Cerebellar nuclear complex (tissue), 1 donor: ENCODE measurements around the gene FGD4.

Experiments
- DNase-seq, 2 experiments: peaks; one replicate each; lab custom pipeline; 2025; lab: John Stamatoyannopoulos, UW

The FGD4 gene

GRCh38 chr12:32455607-32456071, 56.3 kb downstream of the FGD4 start:
- DNase-seq, result no peak

DNA sequence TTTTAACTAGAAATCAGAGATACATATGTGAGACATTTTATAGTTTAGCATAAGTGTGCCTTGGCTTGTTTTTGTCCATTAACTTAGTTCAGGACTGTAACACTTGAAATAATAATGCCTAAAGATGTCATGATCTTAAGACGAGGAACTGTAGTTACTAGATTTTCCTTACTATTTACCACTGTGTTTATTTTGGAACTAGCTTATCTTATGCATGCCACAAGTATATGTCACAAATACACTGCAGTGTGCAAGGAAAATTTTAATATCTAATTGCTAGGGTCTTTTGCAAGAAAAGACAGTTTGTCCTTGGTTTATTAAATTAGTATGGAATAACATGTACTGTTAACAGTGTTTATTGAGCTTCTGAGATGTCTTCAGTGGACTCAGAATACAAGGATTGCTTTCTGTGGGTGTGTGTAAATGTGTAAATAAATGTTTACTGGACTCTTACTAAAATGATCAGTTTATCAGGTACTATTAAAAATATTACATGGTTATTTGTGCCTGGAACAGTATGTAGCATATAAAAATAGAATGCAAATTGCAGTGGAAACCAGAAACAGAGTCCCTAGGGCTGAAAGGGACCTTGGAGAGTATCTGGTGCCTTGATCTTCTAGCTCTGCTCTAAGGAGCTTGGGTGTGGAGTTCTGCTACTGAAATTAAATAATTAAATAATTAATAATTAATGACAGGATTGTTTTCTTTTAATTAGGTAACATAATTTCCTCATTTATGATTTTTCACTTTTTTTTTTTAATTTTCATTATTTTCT, 58.1 kb downstream of the FGD4 start:
- DNase-seq, result no peak

GRCh38 chr12:32460638-32461037, 61.3 kb downstream of the FGD4 start:
- no peak for DNase-seq

DNA sequence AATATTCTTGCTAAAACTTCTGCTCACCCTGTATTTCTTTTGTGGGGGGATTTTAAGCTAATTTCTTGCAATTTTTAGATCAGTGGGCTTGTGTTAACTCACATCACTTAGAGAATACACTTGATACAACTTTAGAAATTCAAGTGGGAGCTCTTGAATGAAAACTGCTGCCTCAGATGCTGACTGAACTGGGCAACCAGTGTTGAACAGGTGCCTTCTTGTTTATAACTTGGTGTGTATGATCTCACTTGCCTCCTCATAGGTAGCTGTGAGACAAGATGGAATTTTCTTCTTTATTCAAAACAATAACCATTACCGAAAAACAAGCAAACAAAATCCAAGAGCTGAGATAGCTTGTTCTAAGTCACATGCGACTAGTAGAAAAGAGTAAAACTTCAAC, 63.5 kb downstream of the FGD4 start:
- no peak for DNase-seq

DNA sequence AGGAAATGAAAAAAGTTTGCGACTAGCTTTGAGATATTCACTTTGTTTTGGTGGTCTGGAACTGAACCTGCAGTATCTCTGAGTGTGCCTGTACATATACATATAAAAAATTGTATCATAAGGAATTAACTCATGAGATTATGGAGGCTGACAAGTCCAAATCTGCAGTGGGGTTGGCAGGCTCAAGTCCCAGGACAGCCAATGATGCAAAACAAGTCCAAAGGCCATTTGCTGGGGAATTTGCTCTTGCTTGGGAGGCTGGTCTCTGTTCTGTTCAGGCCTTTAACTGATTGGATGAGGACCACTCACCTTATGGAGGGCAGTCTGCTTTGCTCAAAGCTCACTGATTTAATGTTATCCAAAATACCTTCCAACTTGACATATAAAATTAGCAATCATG, 66.8 kb downstream of the FGD4 start:
- DNase-seq, result no peak

GRCh38 chr12:32466986-32467711, 67.8 kb downstream of the FGD4 start:
- DNase-seq, result no peak

GRCh38 chr12:32467959-32468863, 68.9 kb downstream of the FGD4 start:
- no peak for DNase-seq

DNA sequence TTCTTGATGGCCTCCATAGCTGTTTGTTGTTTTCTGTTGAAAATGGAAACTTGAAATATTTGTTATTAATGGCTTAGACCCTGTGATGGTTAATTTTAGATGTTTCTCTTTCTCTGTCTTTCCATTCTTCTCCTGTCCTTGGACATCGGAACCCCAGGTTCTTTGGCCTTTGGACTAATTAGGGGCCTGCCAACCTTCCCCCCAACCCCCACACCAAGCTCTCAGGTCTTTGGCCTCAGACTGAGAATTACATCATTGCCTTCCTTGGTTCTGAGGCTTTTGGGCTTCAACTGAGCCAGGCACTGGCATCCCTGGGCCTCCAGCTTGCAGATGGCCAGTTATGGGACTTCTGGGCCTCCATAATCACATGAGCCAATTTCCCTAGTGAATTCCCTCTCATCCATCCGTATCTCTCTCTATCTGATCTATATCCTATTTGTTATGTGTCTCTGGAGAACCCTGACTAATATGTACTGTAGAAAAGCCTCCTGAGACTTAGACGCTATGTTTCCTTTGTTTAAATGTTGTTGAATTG, 71.6 kb downstream of the FGD4 start:
- DNase-seq, result no peak

DNA sequence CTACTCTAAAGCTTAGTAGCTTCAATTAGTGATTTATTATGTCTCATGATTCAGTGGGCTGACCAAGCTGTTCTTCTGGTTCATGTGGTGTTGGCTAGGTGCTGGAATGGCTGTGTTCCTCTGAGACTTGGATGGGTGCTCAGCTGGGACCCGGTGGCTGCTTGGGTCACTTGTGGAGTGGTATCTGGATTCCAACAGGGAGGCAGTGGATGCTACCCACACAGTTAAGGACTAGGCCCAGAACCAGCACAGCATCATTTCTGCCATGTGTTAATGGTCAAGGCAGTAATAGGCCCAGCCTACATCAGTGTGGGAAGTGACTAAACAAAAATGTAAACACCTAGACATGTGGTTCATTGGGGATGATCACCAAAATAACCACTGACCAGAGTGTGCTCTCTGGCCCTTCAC, 72.2 kb downstream of the FGD4 start:
- no peak for DNase-seq

DNA sequence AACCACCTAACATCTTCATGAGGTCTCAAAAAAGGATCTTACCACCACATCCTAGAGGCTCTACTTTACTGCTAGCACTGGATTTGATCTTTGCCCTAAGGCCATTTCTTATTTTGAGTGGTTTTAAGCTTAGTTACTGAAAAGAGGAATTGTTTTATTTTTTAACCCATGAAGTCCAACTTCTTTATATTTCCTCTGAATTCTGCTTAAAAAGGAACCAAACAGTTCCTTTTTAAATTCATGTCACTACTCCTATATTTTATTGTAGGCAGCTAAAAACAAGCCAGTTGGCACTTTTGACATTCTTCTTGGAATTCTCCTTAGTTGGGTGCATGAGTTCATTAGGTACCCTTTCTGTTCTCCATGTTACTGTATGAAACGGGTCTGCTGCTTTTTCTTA, 76.4 kb downstream of the FGD4 start:
- no peak for DNase-seq

DNA sequence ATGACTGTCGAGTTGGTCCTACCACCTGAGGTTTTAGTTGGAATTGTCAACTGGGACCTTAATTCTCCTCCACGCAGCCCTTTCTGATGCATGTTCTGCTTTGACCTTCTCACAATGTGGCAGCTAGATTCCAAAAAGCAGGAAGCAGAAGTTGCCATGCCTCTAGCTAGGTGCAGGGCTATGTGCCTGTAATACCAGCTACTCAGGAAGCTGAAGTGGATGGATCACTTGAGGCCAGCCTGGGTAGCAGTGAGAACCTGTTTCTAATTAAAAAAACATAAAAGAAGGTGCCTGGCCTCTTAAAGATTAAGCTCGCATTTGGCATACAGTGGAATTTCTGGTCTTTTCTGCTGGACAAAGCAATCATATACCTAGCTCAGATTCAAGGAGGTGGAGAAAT, 77.1 kb downstream of the FGD4 start:
- DNase-seq, result no peak

GRCh38 chr12:32477714-32478113, 78.4 kb downstream of the FGD4 start:
- no peak for DNase-seq

GRCh38 chr12:32478166-32478565, 78.8 kb downstream of the FGD4 start:
- DNase-seq, result no peak

GRCh38 chr12:32478858-32479725, 79.7 kb downstream of the FGD4 start:
- DNase-seq, result no peak

DNA sequence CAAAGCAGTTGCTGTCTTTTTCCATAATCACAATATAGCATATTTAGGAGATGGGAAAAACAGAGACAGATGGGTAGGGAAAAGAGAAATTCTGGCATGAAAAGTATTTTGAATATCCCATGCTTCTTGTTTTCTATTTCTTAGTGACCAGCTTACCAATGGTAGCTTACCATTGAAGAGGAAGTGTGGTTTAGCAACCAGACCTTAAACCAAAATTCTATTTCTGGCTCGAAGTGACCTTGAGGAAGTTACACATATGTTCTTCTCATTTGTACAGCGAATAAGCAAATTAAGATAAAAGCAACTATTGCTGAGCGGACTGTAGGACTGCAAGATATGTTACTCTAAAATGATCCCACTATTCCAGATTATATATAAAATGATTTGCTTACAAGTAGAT, 82.9 kb downstream of the FGD4 start:
- DNase-seq, result no peak

- no peak for DNase-seq
Observed at GRCh38 chr12:32483499-32483898, 84.1 kb downstream of the FGD4 start.

DNA sequence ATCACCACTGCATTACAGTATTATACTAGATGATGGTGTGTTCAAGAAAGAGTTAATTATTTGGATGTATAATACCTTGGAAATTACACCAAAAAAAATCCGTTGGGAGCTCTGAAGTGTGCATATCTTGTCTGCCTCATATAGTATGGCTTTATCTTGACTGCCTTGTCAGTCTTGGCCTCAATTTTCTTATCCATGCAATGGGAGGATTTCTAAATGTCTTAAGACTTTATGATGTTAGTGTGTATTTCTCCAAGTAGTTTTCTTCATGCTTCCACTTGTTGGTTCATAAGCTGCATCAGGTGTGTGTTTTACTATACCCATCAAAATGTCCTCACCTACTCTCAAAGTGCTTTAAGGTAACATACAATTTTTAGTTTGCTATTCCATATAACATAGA, 84.6 kb downstream of the FGD4 start:
- no peak for DNase-seq

GRCh38 chr12:32486158-32486557, 86.8 kb downstream of the FGD4 start:
- no peak for DNase-seq

DNA sequence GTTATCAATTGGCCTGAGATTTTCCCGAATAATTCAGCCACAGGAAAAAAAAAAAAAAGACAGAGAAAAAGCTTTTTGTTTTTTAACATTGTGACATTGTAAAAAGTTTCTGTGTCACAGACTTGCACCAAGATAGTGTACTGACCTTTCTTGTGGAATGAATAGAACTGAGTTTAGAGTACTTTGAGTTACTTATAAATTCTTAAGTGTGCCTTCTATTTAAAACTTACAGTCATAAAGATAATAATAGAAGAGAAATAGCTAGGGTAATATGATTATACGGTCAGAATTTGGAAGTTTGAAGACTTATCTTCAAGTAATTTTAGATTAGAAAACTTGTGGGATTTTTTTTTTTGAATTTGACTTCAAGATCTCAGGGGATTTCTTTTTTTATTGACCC, 88.8 kb downstream of the FGD4 start:
- no peak for DNase-seq

DNA sequence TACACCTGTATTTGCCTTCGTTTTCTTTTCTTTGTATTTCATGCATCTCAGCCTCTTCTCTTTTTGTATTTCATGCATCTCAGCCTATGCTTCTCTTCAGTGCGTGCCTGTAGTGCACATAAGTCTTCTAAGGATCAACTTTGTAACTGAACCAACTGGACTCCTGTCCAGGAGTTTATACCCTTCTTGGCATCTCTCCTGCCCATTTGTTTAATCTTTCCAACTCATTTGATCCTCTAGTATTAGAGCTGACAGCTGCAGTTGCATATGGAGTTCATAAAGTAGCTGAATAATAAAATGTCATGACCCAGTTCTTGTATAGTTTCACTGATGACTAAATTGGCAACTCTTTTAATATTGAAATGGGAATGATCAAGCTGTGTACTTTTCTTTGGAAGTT, 89.7 kb downstream of the FGD4 start:
- DNase-seq, result no peak

DNA sequence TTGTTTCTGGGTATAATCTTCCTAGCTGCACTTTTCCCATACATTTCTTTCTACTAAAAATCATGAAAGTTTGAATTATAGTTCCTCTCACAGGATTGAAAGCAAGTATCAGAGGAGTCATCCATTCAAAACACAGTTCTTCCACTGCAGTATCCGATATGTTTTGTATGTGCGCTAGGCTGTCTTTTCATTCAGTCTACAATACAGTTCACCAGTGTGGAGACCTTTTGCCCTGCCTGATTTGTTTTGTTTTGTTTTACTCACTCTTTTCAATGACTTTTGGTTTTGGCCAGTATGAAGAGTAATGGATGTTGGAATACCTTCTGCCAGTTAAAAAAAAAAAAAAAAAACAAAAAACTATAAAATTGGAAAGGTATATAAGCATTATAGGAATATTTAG, 91.4 kb downstream of the FGD4 start:
- DNase-seq, result no peak
